LNCAP (cell line): ENCODE data around the gene LMNTD2.

Experiments used
- CTCF ChIP-seq: fragments of 450-650 bp; IDR thresholded peaks from 2 replicates; pipeline ENCODE4 v1.5.1; 2017; ENCODE audit warnings: mild to moderate bottlenecking

The LMNTD2 gene

DNA sequence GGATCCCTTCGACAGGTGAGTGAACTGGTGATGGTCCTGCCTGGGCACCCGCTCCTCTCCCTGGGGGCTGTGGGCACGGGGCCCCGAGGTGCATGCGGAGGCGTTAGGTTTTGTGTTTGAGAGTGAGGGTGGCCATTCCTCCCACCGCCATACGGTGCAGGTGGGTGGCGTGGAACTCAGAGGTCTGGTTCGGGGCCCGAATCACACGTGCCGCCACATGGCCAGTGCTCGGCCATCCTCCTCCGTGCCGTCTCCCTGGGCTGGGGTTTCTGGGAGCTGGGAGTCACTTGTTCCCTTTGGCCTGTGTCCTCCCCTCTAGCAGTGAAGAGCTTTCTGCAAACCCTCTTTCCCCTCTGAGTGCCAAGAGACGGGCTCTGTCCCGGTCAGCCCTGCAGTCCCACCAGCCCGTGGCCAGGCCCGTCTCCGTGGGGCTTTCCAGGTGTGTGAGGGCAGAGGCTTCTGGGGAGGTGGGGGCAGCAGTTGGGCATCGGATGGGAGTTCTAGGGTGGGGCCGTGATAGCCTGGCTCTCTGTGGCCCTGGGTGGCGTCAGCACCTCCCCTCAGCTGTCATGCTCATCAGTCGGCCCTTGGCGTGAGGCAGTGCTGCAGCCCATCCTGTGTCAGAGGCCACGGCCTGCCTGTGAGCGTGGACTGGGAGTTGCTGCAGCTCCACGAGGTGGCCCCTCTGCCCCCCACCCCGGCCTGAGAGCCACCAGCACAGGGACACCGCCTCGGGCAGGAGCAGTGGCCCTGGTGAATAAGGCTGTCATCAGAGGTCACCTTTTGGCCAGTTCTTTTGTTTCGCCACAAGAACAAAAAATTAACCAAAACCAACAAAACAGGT is 45.0 kb upstream of the LMNTD2 start:
- no peak for TF ChIP-seq CTCF

- no peak for TF ChIP-seq CTCF
These were observed 42.6 kb upstream of the LMNTD2 start for GRCh38 chr11:603154-603553.

DNA sequence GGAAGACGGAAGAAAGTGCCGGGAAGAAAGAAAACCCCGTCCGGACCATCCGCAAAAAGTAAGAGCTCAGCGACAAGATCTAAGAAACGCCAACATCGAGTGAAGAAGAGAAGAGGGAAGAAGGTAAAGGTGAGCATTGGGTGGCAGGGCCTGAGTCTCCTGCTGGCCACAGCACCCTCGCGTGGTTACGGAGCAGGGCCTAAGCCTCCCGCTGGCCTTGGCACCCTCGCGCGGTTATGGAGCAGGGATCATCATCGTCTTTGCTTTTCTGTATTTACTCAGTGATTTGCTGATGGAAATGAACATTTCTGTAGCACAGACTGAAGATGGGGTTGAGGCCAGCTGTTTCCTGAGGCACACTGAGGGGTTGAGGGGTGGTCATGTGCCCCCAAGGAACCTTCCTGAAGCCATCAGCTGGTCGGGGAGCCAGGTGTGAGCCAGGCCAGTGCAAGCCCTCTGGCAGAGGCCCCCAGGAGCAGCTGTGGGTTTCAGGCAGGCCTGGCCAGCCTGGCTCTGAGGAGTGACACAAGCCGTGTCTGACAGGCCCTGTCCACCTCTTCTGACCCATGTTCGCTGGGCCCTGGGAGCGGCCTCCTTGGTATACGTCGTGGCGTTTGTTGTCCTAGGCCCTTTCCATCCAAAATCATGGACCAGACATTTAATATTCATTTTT is 41.2 kb upstream of the LMNTD2 start:
- no peak for TF ChIP-seq CTCF

GRCh38 chr11:598005-598680 is 37.6 kb upstream of the LMNTD2 start:
- TF ChIP-seq CTCF = no peak

GRCh38 chr11:597166-597725 is 36.7 kb upstream of the LMNTD2 start:
- no peak; the same call in 1 of the 2 replicates for TF ChIP-seq CTCF

DNA sequence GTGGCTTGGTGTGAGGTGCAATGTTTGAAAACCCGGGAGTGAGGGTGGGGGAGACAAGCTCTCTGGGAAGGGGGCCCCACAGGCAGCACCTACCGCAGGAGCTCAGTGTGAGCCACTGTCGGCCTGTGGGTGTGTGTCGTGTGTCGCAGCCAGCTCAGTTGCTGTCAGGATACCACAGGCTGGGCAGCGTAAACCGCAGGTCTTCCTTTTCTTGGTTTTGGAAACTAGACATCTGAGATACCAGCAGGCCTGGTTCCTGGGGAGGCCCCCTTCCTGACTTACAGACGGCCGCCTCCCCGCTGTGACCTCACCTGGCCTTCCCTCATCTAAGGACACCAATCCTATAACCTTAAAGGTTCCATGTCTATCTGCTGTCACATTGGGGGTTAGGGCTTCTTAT is 35.8 kb upstream of the LMNTD2 start:
- TF ChIP-seq CTCF = no peak

DNA sequence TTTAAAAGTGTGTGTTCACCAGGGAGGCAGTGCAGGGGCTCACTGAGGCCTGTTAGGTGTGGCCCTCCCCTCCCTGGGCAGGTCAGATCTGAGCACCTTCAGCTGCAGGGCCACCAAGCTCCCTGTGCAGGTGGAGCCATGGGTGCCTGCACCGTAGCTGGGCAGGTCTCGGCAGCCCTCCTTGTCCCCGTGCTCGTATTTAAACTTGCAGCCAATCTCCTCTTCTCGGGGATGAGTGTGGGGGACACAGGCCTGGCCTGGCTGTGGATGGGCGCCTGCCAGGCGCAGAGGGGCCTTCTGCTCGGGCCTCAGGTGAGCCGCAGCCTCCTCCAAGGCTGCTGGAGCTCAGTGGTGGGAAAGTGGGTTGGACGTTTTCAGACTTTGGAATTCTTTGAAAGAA is 34.9 kb upstream of the LMNTD2 start:
- TF ChIP-seq CTCF = no peak
